Hepatocyte (in vitro differentiated cells): ENCODE results near the gene LRRC3. TPM values are rescaled to one million over a fixed set of nuclear protein-coding genes. Genes with fewer than 3 reads are reported as not detected.
A peak's percentile ranks its signal among the peaks of the same experiment; 100 is the strongest.

Experiments
- DNase-seq: peaks from one replicate; pipeline ENCODE4 v3.0.0-alpha.2; 2016; ENCODE audit warnings: low spot score
- H2AFZ ChIP-seq: fragments of 200-600 bp; sonication (generic); 2 replicates; pipeline ENCODE4 v1.6.0; 2016; ENCODE audit warnings: antibody characterized with exemption, mild to moderate bottlenecking
- H3K27ac ChIP-seq: fragments of 200-600 bp; sonication (generic); 2 replicates; pipeline ENCODE4 v1.5.1; 2016; ENCODE audit warnings: mild to moderate bottlenecking
- H3K27me3 ChIP-seq: fragments of 200-600 bp; sonication (generic); 2 replicates; pipeline ENCODE4 v1.6.1; 2016
- H3K36me3 ChIP-seq: fragments of 200-600 bp; sonication (generic); replicated peaks from 2 replicates; pipeline ENCODE4 v1.5.1; 2016; ENCODE audit warnings: low read depth; ENCODE audit not compliant: insufficient read depth
- H3K4me1 ChIP-seq: fragments of 200-600 bp; sonication (generic); 2 replicates; pipeline ENCODE4 v1.5.1; 2016; ENCODE audit warnings: mild to moderate bottlenecking, moderate library complexity; ENCODE audit not compliant: insufficient read depth
- H3K4me2 ChIP-seq: fragments of 200-600 bp; sonication (generic); 2 replicates; pipeline ENCODE4 v1.6.0; 2016
- H3K4me3 ChIP-seq: fragments of 200-600 bp; sonication (generic); 2 replicates; pipeline ENCODE4 v1.5.1; 2016; ENCODE audit warnings: mild to moderate bottlenecking
- H3K79me2 ChIP-seq: fragments of 200-600 bp; sonication (generic); 2 replicates; pipeline ENCODE4 v1.6.0; 2017; ENCODE audit warnings: mild to moderate bottlenecking
- H3K9me2 ChIP-seq: fragments of 200-600 bp; sonication (generic); replicated peaks from 2 replicates; pipeline ENCODE4 v1.6.0; 2017; ENCODE audit warnings: mild to moderate bottlenecking; ENCODE audit not compliant: insufficient read depth
- H3K9me3 ChIP-seq: fragments of 200-600 bp; sonication (generic); 2 replicates; pipeline ENCODE4 v1.5.1; 2016; ENCODE audit warnings: low read depth, mild to moderate bottlenecking
- H4K20me1 ChIP-seq: fragments of 200-600 bp; sonication (generic); 2 replicates; pipeline ENCODE4 v1.6.0; 2016; ENCODE audit warnings: mild to moderate bottlenecking; ENCODE audit not compliant: insufficient read depth, poor library complexity, severe bottlenecking
- EZH2 ChIP-seq: fragments of 200-600 bp; sonication (generic); IDR thresholded peaks from 2 replicates; pipeline ENCODE4 v1.6.1; 2016; ENCODE audit warnings: antibody characterized with exemption, mild to moderate bottlenecking, borderline replicate concordance
- EZH2phosphoT487 ChIP-seq: fragments of 200-600 bp; sonication (generic); IDR thresholded peaks from one replicate; pipeline ENCODE4 v1.6.1; 2018; ENCODE audit warnings: antibody characterized with exemption, mild to moderate bottlenecking, low read depth, moderate library complexity; ENCODE audit not compliant: unreplicated experiment, severe bottlenecking
- WGBS: methylation state at CpG from one replicate; pipeline ENCODE4 v1.1.6; 2016; ENCODE audit warnings: low lambda C conversion rate; ENCODE audit errors: missing lambda C conversion rate; 5-methylcytosine and 5-hydroxymethylcytosine counted together
- polyA plus RNA-seq: library from polyadenylated mRNA; unstranded; fragments of >200 nt; fragmentation: Nextera tagmentation; extraction: Ambion mirVana; gene quantifications from 2 replicates; pipeline ENCODE4 v1.2.1, GENCODE V29; 2016
- total RNA-seq: library from RNA; depleted of rRNA; stranded (reverse); fragments of >200 nt; gene quantifications from 2 replicates; pipeline ENCODE4 v1.2.3, GENCODE V29; 2014
- TF ChIP-seq, protein P1 (sequence below): fragments of 200-600 bp; sonication (generic); IDR thresholded peaks from 2 replicates; pipeline ENCODE4 v1.5.1; 2016; ENCODE audit warnings: antibody characterized with exemption, mild to moderate bottlenecking; ENCODE audit not compliant: poor library complexity

LRRC3 gene
- total and polyA plus RNA-seq, 2 experiments from 2014 or later = 7.2 to 7.3 TPM

GRCh38 chr21:44454058-44454457, 1.3 kb upstream of the LRRC3 start:
- Histone ChIP-seq H3K4me3 (no peak overlapping the region), H3K9me2 (no peaks in the 10 kb centered on the region), H3K4me2 (no peak overlapping the region), H3K27me3 (no peaks in the 10 kb centered on the region), H3K36me3 (no peaks in the 10 kb centered on the region), H3K9me3 (no peaks in the 10 kb centered on the region), H3K79me2 (peaks cover 4% of the 10 kb centered on the region), H4K20me1 (no peaks in the 10 kb centered on the region), H3K27ac (no peak overlapping the region), H3K4me1 (peaks cover 14% of the 10 kb centered on the region), H2AFZ (no peak overlapping the region)
- DNase-seq = no peak
- 93% methylated on average over 5 of the region's 5 CpGs for WGBS
- TF ChIP-seq EZH2 (no peak), EZH2phosphoT487 (no peak)
- TF ChIP-seq, protein P1, sequence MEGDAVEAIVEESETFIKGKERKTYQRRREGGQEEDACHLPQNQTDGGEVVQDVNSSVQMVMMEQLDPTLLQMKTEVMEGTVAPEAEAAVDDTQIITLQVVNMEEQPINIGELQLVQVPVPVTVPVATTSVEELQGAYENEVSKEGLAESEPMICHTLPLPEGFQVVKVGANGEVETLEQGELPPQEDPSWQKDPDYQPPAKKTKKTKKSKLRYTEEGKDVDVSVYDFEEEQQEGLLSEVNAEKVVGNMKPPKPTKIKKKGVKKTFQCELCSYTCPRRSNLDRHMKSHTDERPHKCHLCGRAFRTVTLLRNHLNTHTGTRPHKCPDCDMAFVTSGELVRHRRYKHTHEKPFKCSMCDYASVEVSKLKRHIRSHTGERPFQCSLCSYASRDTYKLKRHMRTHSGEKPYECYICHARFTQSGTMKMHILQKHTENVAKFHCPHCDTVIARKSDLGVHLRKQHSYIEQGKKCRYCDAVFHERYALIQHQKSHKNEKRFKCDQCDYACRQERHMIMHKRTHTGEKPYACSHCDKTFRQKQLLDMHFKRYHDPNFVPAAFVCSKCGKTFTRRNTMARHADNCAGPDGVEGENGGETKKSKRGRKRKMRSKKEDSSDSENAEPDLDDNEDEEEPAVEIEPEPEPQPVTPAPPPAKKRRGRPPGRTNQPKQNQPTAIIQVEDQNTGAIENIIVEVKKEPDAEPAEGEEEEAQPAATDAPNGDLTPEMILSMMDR = no peak

- H3K27me3 ChIP-seq = no peaks in the 10 kb centered on the region
- TF ChIP-seq, protein P1 = peak; percentile 37
- TF ChIP-seq EZH2 = no peak
- no peaks in the 10 kb centered on the region for H4K20me1 ChIP-seq
- peaks cover 14% of the 10 kb centered on the region for H3K4me1 ChIP-seq
- DNase-seq = peak; percentile 69
- 4% methylated on average over 44 of the region's 72 CpGs for WGBS
- H3K36me3 ChIP-seq = no peaks in the 10 kb centered on the region
- H3K9me3 ChIP-seq = no peaks in the 10 kb centered on the region
- H3K4me3 ChIP-seq = peak overlapping the region; percentile 95
- H3K9me2 ChIP-seq = no peaks in the 10 kb centered on the region
- peak overlapping the region; percentile 63 for H2AFZ ChIP-seq
- H3K4me2 ChIP-seq = peak overlapping the region; percentile 81
- peak overlapping the region; percentile 61 for H3K27ac ChIP-seq
- H3K79me2 ChIP-seq = peaks cover 4% of the 10 kb centered on the region
Observed at GRCh38 chr21:44455524-44456213, 359 bp downstream of the LRRC3 start.

DNA sequence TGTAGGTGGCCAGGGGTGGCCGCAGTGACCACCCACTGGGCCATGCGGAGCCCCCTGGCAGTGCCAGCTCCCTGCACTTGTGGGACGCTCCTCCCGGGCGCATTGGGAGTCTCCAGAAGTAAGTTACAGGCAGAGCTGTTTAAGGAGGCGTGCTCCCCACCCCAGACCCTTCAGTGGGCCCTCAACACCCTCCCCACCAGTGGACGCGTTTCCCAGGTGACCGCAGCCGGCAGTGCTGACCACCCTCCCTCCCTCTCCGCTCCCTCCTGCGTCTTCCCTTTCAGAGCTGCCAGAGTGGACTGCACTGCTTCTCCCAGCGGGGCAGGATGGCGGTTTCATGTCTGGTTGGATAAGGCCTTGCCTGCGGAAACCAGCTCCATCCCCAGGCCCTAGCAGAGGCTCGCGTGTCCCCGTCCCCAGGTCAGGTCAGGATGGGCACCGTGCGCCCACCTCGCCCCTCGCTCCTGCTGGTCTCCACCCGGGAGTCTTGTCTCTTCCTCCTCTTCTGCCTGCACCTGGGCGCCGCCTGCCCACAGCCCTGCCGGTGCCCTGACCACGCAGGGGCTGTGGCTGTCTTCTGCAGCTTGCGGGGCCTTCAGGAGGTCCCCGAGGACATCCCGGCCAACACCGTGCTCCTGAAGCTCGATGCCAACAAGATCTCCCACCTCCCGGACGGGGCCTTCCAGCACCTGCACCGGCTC, 1.1 kb downstream of the LRRC3 start:
- no peaks in the 10 kb centered on the region for H4K20me1 ChIP-seq
- no peak for TF ChIP-seq EZH2phosphoT487
- TF ChIP-seq, protein P1 = no peak
- TF ChIP-seq EZH2 = no peak
- H3K36me3 ChIP-seq = no peaks in the 10 kb centered on the region
- DNase-seq = no peak
- peak overlapping the region; percentile 63 for H2AFZ ChIP-seq
- no peaks in the 10 kb centered on the region for H3K9me2 ChIP-seq
- no peak overlapping the region for H3K27ac ChIP-seq
- H3K79me2 ChIP-seq = peaks cover 4% of the 10 kb centered on the region
- H3K9me3 ChIP-seq = no peaks in the 10 kb centered on the region
- peaks cover 14% of the 10 kb centered on the region for H3K4me1 ChIP-seq
- peak overlapping the region; percentile 81 for H3K4me2 ChIP-seq
- WGBS = 87% methylated on average over 27 of the region's 35 CpGs
- H3K4me3 ChIP-seq = peak overlapping the region; percentile 95
- H3K27me3 ChIP-seq = no peaks in the 10 kb centered on the region
